Measurements from ENCODE around the gene MACROD2.
"Not testable (repeated sequence)": the region's sequence is repeated elsewhere in the genome, so short reads cannot be mapped to it uniquely, and the experiment has no call there.

MACROD2 gene

DNA sequence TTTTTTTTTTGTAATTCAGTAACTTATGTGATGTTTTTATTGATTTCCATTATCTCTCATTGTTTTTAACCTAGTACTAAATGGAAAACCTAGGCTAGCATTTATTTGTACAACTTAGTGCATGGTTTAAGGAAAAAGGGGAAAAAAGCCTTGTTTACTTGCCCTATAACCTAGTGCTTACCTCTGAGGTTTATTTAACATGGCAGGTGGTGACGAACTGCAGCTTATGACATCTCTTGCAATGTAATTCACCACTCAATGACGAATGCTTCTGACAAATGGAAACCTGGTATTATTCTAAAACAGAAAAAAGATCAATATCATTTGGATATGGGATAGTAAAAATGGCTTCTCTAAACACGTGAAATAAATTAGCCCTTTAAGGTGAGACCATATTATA lies 960.7 kb downstream of the MACROD2 start:
- no peak for DNase-seq (ENCODE audit: low spot score)

DNA sequence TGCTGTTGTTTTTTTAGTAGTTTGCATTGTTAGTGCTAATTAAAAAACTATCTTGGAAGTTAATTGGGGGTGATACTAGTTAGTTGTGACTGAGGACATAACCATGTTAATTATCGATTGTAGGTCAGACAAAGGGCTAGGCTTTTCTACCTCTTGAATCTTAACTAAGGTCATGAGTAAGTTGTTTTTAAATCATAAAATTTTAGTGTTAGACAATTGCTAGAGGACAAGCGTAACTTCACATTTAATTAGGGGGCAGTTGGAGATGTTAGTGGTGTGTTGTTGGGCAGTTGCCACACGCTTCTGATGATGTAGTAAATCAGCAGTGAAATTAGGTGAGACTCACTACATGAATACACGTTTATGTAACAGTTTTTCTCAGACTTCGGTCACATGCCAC lies 961.2 kb downstream of the MACROD2 start:
- no peak for DNase-seq (ENCODE audit: low spot score)

DNA sequence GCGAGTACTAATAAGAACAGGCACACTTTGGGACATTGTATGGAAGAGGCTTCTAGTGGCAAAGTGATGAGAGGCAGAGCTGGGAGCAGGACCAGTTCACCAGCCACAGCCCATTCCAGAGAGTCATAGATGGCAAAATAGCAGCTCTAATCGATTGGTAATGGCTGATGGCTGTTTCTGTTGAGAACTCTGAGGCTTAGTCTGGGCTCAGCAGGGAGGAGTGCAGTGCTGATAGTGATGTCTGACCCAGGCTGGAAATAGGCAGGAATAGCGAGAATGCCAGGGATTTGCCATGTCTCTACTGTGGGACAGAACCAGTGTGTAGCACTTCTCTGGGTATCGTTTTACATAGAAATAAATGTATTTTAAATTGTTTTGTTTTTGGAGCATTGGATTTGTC lies 962.1 kb downstream of the MACROD2 start:
- DNase-seq (ENCODE audit: low spot score) = no peak

DNA sequence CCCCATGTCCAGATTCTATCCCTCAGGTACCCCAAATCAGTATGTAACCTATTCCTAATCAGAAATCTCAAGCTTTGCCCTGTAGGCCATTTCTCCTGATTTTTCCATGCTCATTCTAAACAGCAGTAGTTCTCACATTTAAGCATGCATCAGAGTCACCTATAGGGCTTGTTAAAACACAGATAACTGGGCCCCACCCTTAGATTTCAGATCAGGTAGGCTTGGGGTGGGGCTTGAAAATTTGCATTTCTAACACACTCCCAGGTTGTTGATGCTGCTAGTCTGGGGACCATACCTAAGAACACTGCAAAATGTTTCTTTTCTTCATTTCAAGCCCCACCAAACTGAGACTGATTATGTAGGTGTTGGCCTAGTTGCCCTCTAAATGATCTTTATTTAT lies 963.3 kb downstream of the MACROD2 start:
- DNase-seq (ENCODE audit: low spot score) = no peak

- DNase-seq (ENCODE audit: low spot score) = no peak
These were observed 964.5 kb downstream of the MACROD2 start for GRCh38 chr20:14959506-14960475.

DNA sequence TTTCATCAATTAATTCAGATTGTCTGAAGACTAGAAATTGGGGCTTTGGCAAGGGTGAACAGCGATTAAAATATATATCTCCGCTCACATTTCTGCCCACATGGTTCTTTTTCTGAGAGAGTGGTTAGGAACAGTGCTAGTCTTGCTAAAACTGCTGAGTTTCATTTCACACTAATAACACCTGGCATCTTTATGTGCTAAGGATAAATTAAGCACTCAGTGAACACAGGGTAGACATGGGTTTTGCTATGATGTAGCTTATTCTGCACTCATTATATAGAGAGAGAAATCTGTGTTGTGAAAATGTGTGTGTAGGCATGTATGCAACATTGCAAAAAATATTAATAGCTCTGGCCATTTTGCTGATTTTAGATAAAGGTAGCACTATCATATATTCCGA lies 965.5 kb downstream of the MACROD2 start:
- no peak for DNase-seq (ENCODE audit: low spot score)

- peak; percentile 60 for DNase-seq (ENCODE audit: low spot score)
These were observed 967.9 kb downstream of the MACROD2 start for GRCh38 chr20:14963262-14963663.

DNA sequence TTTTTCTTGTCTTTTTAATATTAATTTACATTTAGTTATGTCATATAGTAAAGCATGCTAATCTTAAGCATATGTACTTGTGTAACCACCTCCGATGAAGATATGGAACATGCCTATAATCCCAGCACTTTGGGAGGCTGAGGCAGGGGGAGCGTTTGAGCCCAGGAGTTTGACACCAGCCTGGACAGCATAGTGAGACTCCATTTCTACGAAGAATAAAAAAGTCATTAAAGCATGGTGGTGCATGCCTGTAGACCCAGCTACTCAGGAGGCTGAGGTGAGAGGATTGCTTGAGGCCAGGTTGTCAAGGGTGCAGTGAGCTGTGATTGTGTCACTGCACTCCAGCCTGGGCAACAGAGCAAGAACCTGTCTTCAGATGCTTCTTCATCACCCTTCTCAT lies 970.9 kb downstream of the MACROD2 start:
- DNase-seq (ENCODE audit: low spot score) = no peak

- DNase-seq (ENCODE audit: low spot score) = no peak
These were observed 971.5 kb downstream of the MACROD2 start for GRCh38 chr20:14966808-14967207.

GRCh38 chr20:14972256-14972655 lies 976.9 kb downstream of the MACROD2 start:
- no peak for DNase-seq (ENCODE audit: low spot score)

DNA sequence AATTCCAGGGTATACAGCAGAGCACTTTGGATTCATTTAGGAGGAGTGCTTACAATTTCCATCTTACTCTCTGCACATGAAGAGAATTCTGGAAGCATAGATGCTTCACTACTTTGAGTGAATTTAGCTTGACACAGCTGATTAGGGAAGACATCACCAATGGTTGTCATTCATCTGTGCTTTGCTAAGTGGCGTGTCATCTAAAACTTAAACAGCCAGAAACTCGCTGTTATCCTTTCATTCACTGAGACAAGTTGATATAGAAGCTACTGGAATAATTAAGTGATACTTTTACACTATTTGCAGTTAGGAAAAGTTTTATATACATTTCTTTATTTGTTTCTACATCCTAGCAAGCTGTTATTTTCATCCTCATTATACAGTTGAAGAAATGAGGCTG lies 977.4 kb downstream of the MACROD2 start:
- DNase-seq (ENCODE audit: low spot score) = no peak

GRCh38 chr20:14979453-14979986 lies 984.2 kb downstream of the MACROD2 start:
- peak; percentile 82 for DNase-seq (ENCODE audit: low spot score)

DNA sequence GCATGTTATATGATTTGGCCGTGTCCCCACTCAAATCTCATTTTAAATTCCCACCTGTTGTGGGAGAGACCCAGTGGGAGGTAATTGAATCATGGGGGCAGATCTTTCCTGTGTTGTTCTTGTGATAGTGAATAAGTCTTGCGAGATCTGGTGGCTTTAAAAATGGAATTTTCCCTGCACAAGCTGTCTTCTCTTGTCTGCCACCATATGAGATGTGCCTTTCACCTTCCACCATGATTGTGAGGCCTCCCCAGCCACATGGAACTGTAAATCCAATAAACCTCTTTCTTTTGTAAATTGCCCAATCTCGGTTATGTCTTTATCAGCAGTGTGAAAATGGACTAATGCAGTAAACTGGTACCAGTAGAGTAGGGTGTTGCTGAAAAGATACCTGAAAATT lies 986.2 kb downstream of the MACROD2 start:
- not testable (repeated sequence) for DNase-seq (ENCODE audit: low spot score)

- DNase-seq (ENCODE audit: low spot score) = not testable (repeated sequence)
These were observed 987.0 kb downstream of the MACROD2 start for GRCh38 chr20:14982324-14982723.

GRCh38 chr20:14984305-14984704 lies 989.0 kb downstream of the MACROD2 start:
- no peak for DNase-seq (ENCODE audit: low spot score)

- no peak for DNase-seq (ENCODE audit: low spot score)
These were observed 989.7 kb downstream of the MACROD2 start for GRCh38 chr20:14984768-14985622.

DNA sequence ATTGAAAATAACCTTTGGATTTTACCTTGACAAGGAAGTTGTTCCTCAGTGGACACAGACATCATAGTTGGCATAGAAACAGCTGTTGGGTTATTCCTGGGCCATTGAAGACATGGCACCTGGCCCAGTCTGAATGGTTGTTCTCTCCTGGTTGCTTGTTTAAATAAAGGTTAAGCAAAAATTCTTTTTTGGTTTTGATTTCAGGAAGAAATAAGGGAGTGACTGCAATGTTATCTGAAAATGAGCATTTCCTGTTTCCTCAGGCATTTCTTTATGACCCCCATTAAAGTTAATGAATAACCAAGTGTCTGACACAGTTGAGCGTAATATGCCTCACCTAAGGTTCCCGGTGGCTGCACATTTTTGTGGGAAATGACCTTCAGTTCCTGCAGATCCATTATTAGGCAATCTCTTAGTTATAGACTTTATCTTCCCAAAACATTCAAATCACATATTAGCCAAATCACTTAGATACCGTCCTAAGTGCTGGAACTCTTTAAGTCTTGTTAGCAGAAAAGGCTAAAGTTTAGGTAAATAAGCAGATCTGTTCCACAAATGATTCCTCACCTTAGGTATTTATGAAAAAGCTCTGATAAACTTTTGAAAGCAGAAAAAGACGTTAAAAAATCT lies 990.8 kb downstream of the MACROD2 start:
- no peak for DNase-seq (ENCODE audit: low spot score)

DNA sequence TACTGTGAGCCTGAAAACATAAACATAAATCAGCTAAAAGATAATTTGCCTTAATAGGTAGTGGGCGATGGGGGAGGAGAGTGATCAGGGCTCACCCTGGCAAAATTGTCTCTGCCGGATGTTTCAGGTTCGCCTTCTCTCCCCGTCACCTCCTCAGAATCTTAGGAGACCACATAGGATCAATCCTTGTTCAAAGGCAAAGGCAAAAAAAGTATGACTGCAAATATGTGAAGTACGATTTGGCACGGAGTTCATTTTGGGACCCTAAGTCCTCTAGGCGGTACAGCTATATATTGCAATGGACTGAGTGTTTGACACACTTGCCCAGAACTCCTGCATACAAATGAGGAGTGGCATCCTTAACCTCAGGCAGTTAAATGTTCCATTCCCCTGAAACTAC lies 991.3 kb downstream of the MACROD2 start:
- DNase-seq (ENCODE audit: low spot score) = no peak

DNA sequence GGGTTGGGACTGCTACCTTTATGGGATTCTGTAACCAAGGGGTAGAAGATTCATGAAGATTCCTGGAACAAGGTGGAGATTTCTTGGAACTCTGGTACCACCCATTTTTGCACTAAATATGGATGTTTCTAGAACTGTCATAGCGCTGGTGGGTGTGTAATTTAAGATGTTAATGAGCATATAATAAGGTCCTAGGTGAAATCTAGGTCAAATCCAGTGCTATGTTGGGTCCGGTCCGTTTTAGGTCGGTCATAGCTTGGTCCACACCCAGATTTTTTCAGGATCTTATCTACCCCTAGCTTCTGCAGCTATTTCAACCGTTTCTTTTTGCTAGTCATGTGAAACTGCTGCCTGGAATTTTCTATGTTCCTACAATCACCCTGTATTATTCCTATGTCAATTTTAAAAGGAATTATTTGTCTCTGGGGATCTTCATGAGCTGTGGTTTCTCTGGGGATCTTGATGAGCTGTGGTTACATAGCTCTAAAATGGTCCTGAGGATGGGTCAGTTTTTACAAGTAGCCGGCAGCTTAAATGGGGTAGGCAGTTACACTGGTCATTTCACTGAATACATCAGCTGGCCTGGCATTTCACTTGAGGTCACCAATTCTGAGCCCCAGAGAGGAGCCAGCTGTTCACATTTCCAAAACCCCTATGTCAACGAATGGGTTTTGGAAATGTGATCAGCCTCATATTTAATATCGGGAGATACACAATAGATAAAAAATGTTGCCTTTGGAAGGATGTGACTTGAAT lies 994.4 kb downstream of the MACROD2 start:
- DNase-seq (ENCODE audit: low spot score) = no peak

GRCh38 chr20:14991023-14991422 lies 995.7 kb downstream of the MACROD2 start:
- no peak for DNase-seq (ENCODE audit: low spot score)

- no peak for DNase-seq (ENCODE audit: low spot score)
These were observed 996.8 kb downstream of the MACROD2 start for GRCh38 chr20:14992153-14992552.
